Brain pericyte (primary cell): ENCODE measurements around the gene PRR9.
"Not testable (repeated sequence)": the region's sequence is repeated elsewhere in the genome, so short reads cannot be mapped to it uniquely, and the experiment has no call there.

ENCODE experiments used
- DNase-seq: peaks from one replicate; pipeline ENCODE4 v3.0.0-alpha.2; 2012; ENCODE audit warnings: low read depth, low spot score

PRR9 gene

GRCh38 chr1:153229076-153229829, 11.9 kb downstream of the PRR9 start:
- DNase-seq = not testable (repeated sequence)

- DNase-seq = no peak
These were observed 14.0 kb downstream of the PRR9 start for GRCh38 chr1:153231363-153231762.

- DNase-seq = no peak
These were observed 14.4 kb downstream of the PRR9 start for GRCh38 chr1:153231785-153232184.

- no peak for DNase-seq
These were observed 15.2 kb downstream of the PRR9 start for GRCh38 chr1:153232553-153232952.

- no peak for DNase-seq
These were observed 16.1 kb downstream of the PRR9 start for GRCh38 chr1:153233448-153233847.

GRCh38 chr1:153238527-153238926, 21.1 kb downstream of the PRR9 start:
- no peak for DNase-seq

- DNase-seq = no peak
These were observed 24.8 kb downstream of the PRR9 start for GRCh38 chr1:153242160-153242559.

GRCh38 chr1:153245466-153245865, 28.1 kb downstream of the PRR9 start:
- DNase-seq = no peak

GRCh38 chr1:153246018-153246417, 28.6 kb downstream of the PRR9 start:
- no peak for DNase-seq

GRCh38 chr1:153246825-153247224, 29.4 kb downstream of the PRR9 start:
- no peak for DNase-seq

GRCh38 chr1:153248176-153248879, 30.9 kb downstream of the PRR9 start:
- no peak for DNase-seq

GRCh38 chr1:153250166-153250565, 32.8 kb downstream of the PRR9 start:
- no peak for DNase-seq

- DNase-seq = no peak
These were observed 33.7 kb downstream of the PRR9 start for GRCh38 chr1:153251087-153251486.

GRCh38 chr1:153251562-153251961, 34.2 kb downstream of the PRR9 start:
- no peak for DNase-seq

- DNase-seq = no peak
These were observed 34.6 kb downstream of the PRR9 start for GRCh38 chr1:153251988-153252387.

- DNase-seq = no peak
These were observed 35.7 kb downstream of the PRR9 start for GRCh38 chr1:153253076-153253475.

GRCh38 chr1:153253693-153254092, 36.3 kb downstream of the PRR9 start:
- no peak for DNase-seq

GRCh38 chr1:153259387-153259786, 42.0 kb downstream of the PRR9 start, which contains the start of gene LORICRIN:
TSS of gene LORICRIN (plus strand) at chr1:153259687. CDS start at chr1:153260950, 1,263 bp downstream.
- no peak for DNase-seq

- DNase-seq = no peak
These were observed 43.3 kb downstream of the PRR9 start for GRCh38 chr1:153260585-153261280.

- DNase-seq = no peak
These were observed 44.1 kb downstream of the PRR9 start for GRCh38 chr1:153261281-153262069.

GRCh38 chr1:153262070-153262366, 44.6 kb downstream of the PRR9 start:
- DNase-seq = no peak
